A375 (cell line): ENCODE results near the gene NECAP2. TPM values are rescaled to one million over a fixed set of nuclear protein-coding genes. Genes with fewer than 3 reads are reported as not detected.

ENCODE experiments used
- total RNA-seq: library from RNA; depleted of rRNA; stranded (reverse); fragments of >200 nt; shearing (Covaris generic); gene quantifications from 2 replicates; pipeline ENCODE4 v1.2.3, GENCODE V29; 2014; rRNA removed

NECAP2 gene, protein sequence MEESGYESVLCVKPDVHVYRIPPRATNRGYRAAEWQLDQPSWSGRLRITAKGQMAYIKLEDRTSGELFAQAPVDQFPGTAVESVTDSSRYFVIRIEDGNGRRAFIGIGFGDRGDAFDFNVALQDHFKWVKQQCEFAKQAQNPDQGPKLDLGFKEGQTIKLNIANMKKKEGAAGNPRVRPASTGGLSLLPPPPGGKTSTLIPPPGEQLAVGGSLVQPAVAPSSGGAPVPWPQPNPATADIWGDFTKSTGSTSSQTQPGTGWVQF
- total RNA-seq = 48.8 and 53.9 TPM in 2 replicates

DNA sequence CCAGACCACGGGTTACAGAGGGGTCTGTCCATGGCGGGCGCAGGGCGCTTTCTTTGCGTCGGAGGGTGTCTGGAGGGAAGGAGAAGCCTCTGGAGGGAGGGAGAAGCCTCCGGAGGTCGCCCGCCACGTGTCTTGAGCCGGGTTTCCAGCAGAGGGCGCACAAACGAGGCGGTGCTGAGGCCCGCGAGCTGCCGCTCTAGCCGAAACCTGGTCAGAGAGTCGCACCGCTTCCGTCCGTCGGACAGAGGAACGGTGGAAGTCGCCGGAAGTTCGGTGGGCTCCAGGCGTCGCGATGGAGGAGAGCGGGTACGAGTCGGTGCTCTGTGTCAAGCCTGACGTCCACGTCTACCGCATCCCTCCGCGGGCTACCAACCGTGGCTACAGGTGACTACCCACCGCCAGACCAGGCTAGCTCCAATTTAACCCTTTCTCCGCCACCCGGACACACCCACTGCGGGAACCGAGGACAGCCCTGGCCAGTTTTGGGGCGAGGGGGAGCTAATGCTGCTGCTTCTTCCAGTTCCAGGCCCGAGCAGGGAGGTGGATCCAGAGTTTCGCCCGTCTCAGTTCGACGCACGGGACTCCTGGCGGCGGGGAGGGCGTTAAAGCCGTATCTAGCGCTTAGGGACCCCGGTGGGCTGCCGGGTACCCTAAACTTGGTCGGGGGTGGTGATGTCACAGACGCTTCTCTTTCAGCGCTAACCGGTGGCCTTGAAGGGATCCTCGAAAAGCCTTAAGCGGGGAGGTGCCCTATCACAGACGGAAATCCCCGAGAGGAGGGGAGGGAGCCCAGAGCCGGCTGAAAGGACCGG is at the start of gene NECAP2:
TSS of gene NECAP2 (plus strand) at position 255 of the 812 bp plus-strand sequence. CDS start at position 293, 38 bp downstream.

DNA sequence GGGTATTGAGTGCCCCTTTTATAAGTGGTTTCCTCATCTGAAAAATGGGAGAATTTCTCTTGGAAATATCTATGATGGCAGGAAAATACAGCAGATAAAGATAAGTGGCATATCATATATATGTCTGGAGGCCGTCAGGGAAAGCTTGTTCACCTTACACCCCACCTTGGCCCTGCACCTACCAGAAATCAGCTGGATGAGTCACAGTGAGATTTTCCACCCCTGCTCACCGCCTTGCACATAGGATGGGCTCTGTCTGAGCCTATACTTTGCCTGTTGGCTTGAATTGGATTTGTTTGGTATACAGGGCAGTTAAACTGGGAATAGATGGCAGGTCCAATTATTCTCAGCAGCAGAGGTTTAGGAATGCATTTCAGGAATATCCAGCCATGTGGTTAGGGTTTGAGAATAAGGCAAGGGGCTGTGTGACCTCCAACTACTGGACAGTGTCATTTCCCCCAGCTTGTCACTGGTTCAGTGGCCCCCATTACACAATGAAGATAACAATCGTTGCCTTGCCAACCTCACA is 3.5 kb upstream of the NECAP2 start, which contains the start of gene SPATA21:
TSS of gene SPATA21 (minus strand) at position 479 of the 529 bp plus-strand sequence. CDS start 6,053 bp downstream, outside the sequence.

Other genes starting within 250 kb of the NECAP2 start
- 6.8 and 8.0 TPM in 2 replicates for gene ARHGEF19, start 228.1 kb upstream of the NECAP2 start, total RNA-seq
- 10.0 and 18.1 TPM in 2 replicates for gene CPLANE2, start 203.5 kb upstream of the NECAP2 start, total RNA-seq
- 6.3 and 15.6 TPM in 2 replicates for gene FBXO42, start 88.2 kb upstream of the NECAP2 start, total RNA-seq
- gene SZRD1, start 73.5 kb upstream of the NECAP2 start, total RNA-seq = 90.1 and 91.1 TPM in 2 replicates
- not detected in 2 replicates for gene SPATA21, start 3.3 kb upstream of the NECAP2 start, total RNA-seq
- gene RNU1-1, start 73.6 kb downstream of the NECAP2 start, total RNA-seq = under 0.01 TPM in 2 replicates
- 14.9 and 15.4 TPM in 2 replicates for gene NBPF1, start 172.8 kb downstream of the NECAP2 start, total RNA-seq
- gene RNU1-3, start 226.2 kb downstream of the NECAP2 start, total RNA-seq = under 0.01 TPM in 2 replicates